Heart left ventricle (tissue), 16 donors: ENCODE measurements around the gene SEMA6A. TPM values are rescaled to one million over a fixed set of nuclear protein-coding genes. Genes with fewer than 3 reads are reported as not detected.

Experiments
- ATAC-seq, 4 donors: fragments of 200-7000 bp; cut with Tn5 transposase; one replicate each; pipeline ENCODE4 v1.9.1; 2020 to 2022; ENCODE audit warnings: moderate library complexity in 4 of 4, mild to moderate bottlenecking in 3 of 4, moderate number of reproducible peaks in 1 of 4
- DNase-seq, 5 donors: peaks; one replicate each; pipeline ENCODE4 v3.0.0-alpha.2; 2020
- H3K27ac ChIP-seq, 12 donors: fragments of 200-600 bp; sonication (generic) in 4 of 12; one replicate each; pipeline versions ENCODE4 v1.5.0 to v1.8.0; 2016 to 2022; ENCODE audit warnings: mild to moderate bottlenecking in 2 of 12
- H3K27me3 ChIP-seq, 9 donors: fragments of 200-600 bp; sonication (generic) in 2 of 9; one replicate each; pipeline versions ENCODE4 v1.5.1 to v1.8.0; 2016 to 2022; ENCODE audit warnings: mild to moderate bottlenecking in 3 of 9
- H3K36me3 ChIP-seq, 9 donors: fragments of 200-600 bp; sonication (generic) in 2 of 9; one replicate each; pipeline versions ENCODE4 v1.5.0 to v1.8.0; 2018 to 2022; ENCODE audit warnings: mild to moderate bottlenecking in 2 of 9
- H3K4me1 ChIP-seq, 12 donors: fragments of 200-600 bp; sonication (generic) in 4 of 12; one replicate each; pipeline versions ENCODE4 v1.5.0 to v1.8.0; 2016 to 2022; ENCODE audit warnings: mild to moderate bottlenecking in 3 of 12
- H3K4me3 ChIP-seq, 12 donors: fragments of 200-600 bp; sonication (generic) in 4 of 12; one replicate each; pipeline versions ENCODE4 v1.5.0 to v1.8.0; 2017 to 2022; ENCODE audit warnings: mild to moderate bottlenecking in 9 of 12, moderate library complexity in 4 of 12
- H3K9me3 ChIP-seq, 12 donors: fragments of 200-600 bp; sonication (generic) in 4 of 12; one replicate each; pipeline versions ENCODE4 v1.5.0 to v1.8.0; 2016 to 2022; ENCODE audit warnings: mild to moderate bottlenecking in 1 of 12
- CTCF ChIP-seq, 12 donors: fragments of 200-600 bp; sonication (generic) in 4 of 12; IDR thresholded peaks; one replicate each; pipeline versions ENCODE4 v1.5.0 to v1.8.0; 2018 to 2022; ENCODE audit warnings: antibody characterized with exemption in 12 of 12, mild to moderate bottlenecking in 5 of 12
- POLR2A ChIP-seq, 2 donors: fragments of 450-650 bp; IDR thresholded peaks; one replicate each; pipeline ENCODE4 v1.6.1; 2017; ENCODE audit warnings: antibody characterized with exemption in 2 of 2, mild to moderate bottlenecking in 2 of 2, moderate library complexity in 2 of 2
- WGBS, 4 donors: extraction: QIAGEN DNeasy Blood & Tissue Kit in 2 of 4; methylation state at CpG; one replicate each; pipeline versions ENCODE4 v1.1.5 to v1.1.7; 2013 to 2018; 5-methylcytosine and 5-hydroxymethylcytosine counted together
- intact Hi-C, 10 donors: fragments of 100-400 bp; cut with DNase I; formaldehyde crosslinking; loops; one replicate each; pipeline versions ENCODE4 v1.11.1 to v1.14.2; 2022
- polyA plus RNA-seq, 2 donors: library from polyadenylated mRNA; stranded (reverse); fragments of 200-250 nt; gene quantifications; one replicate each; pipeline ENCODE4 v1.2.3, GENCODE V29; 2013
- total RNA-seq, 9 donors: library from RNA; depleted of rRNA in 2 of 9; stranded (reverse); fragments of >200 nt in 2 of 9; fragmentation: NEBNext Ultra II Directional in 3 of 9; extraction: Animal tissue kit (Norgen Biotek cat#: 25700) in 3 of 9; gene quantifications; one replicate each; pipeline versions ENCODE4 v1.1.0 to v1.2.4, GENCODE V29; 2016 to 2023
- donor health status: ischemic (EF 13 %, LVEDD 7.1; RV severe dilation, severe dysfunction).
- donor health status: healthy with polysubstance abuse.
- donor health status: DM: no; HTN: yes; CAD: no.
- donor health status: DM: no; HTN: no; CAD: no.
- donor health status: ischemic (EF 25% LVEDD 6.9; RV normal size, moderate dysfunction).
- donor health status: ischemic (EF 25% LVEDD 5.7; RV mildly dilated, moderate dysfunction).
- donor health status: healthy.
- donor health status: DM: yes; HTN: yes; CAD: no.
- donor health status: ischemic (EF 35%, LVEDD 5.7; RV mildly dilated, moderate dysfunction).
- donor health status: nonischemic (EF 11% LVEDD 7.7; RV severe dilation, severe dysfunction).
- donor health status: DM: yes; HTN: yes; CAD: no.
- donor health status: PGD.
- donor health status: ischemic (EF 29% LVEDD 5.4; RV normal size, mild dysfunction).
- donor health status: nonischemic (EF 23%, LVEDD 6.1; RV moderate dilation, normal function).

SEMA6A gene
- total and polyA plus RNA-seq, 11 donors = 2.2 to 12.7 (median 6.3) TPM

- no peak overlapping the region for H3K4me3 ChIP-seq
- TF ChIP-seq CTCF (IDR thresholded peaks at IDR 0.05) (no peak), POLR2A (IDR thresholded peaks at IDR 0.05) (no peak)
- peaks cover 0 to 29% (median 9%) of the 10 kb centered on the region in 9 donors for H3K36me3 ChIP-seq
- H3K4me1 ChIP-seq = peaks cover 0 to 5% (median 0%) of the 10 kb centered on the region in 12 donors
- DNase-seq = no peak
- intact Hi-C loops = no loop called here
- peaks cover 0 to 4% (median 0%) of the 10 kb centered on the region in 12 donors for H3K9me3 ChIP-seq
- no peak overlapping the region for H3K27ac ChIP-seq
- no peaks in the 10 kb centered on the region for H3K27me3 ChIP-seq
- 81 to 91% (median 88%) methylated on average over 5 of the region's 5 CpGs for WGBS, 4 donors
- ATAC-seq = peak in 1 of 4 donors; percentile 31
These were observed 107.2 kb downstream of the SEMA6A start for GRCh38 chr5:116467465-116467843.

- Histone ChIP-seq H3K27me3 (no peaks in the 10 kb centered on the region), H3K36me3 (peaks cover 0 to 28% (median 9%) of the 10 kb centered on the region in 9 donors), H3K27ac (no peak overlapping the region), H3K4me1 (peaks cover 0 to 5% (median 0%) of the 10 kb centered on the region in 12 donors), H3K4me3 (no peak overlapping the region), H3K9me3 (peaks cover 0 to 4% (median 0%) of the 10 kb centered on the region in 12 donors)
- intact Hi-C loops = no loop called here
- DNase-seq (no peak), ATAC-seq (no peak)
- 77 to 80% (median 78%) methylated on average over 7 of the region's 7 CpGs for WGBS, 4 donors
- TF ChIP-seq POLR2A (IDR thresholded peaks at IDR 0.05) (no peak), CTCF (IDR thresholded peaks at IDR 0.05) (no peak)
These were observed 107.7 kb downstream of the SEMA6A start for GRCh38 chr5:116466727-116467464.

GRCh38 chr5:116465411-116465810 lies 109.2 kb downstream of the SEMA6A start:
- H3K36me3 ChIP-seq = peaks cover 0 to 23% (median 6%) of the 10 kb centered on the region in 9 donors
- intact Hi-C loops = no loop called here
- H3K4me1 ChIP-seq = peaks cover 0 to 5% (median 0%) of the 10 kb centered on the region in 12 donors
- WGBS, 4 donors = 88 to 93% (median 92%) methylated on average over 3 of the region's 3 CpGs
- no peak overlapping the region for H3K27ac ChIP-seq
- ATAC-seq (no peak), DNase-seq (no peak)
- no peak overlapping the region for H3K4me3 ChIP-seq
- H3K9me3 ChIP-seq = peaks cover 0 to 4% (median 0%) of the 10 kb centered on the region in 12 donors
- TF ChIP-seq POLR2A (IDR thresholded peaks at IDR 0.05) (no peak), CTCF (IDR thresholded peaks at IDR 0.05) (no peak)
- no peaks in the 10 kb centered on the region for H3K27me3 ChIP-seq

- Histone ChIP-seq H3K4me1 (peaks cover 0 to 5% (median 0%) of the 10 kb centered on the region in 12 donors), H3K27me3 (no peaks in the 10 kb centered on the region), H3K36me3 (peaks cover 0 to 20% (median 6%) of the 10 kb centered on the region in 9 donors), H3K27ac (no peak overlapping the region), H3K4me3 (no peak overlapping the region), H3K9me3 (peaks cover 0 to 4% (median 0%) of the 10 kb centered on the region in 12 donors)
- no peak for DNase-seq
- TF ChIP-seq POLR2A (IDR thresholded peaks at IDR 0.05) = no peak
- TF ChIP-seq CTCF (IDR thresholded peaks at IDR 0.05) = no peak
- intact Hi-C loops = no loop called here
- 78 to 84% (median 81%) methylated on average over 7 of the region's 7 CpGs for WGBS, 4 donors
- ATAC-seq = no peak
These were observed 110.4 kb downstream of the SEMA6A start for GRCh38 chr5:116464144-116464708.
